CD4-positive, alpha-beta T cell treated with Interleukin-4 for 4 hours (primary cell): Measurements from ENCODE around the gene SUV39H1.
A peak's percentile ranks its signal among the peaks of the same experiment; 100 is the strongest.
"Not testable (repeated sequence)": the region's sequence is repeated elsewhere in the genome, so short reads cannot be mapped to it uniquely, and the experiment has no call there.

Experiments
- DNase-seq: peaks from one replicate; pipeline ENCODE4 v3.0.0-alpha.2; 2020

SUV39H1 gene

GRCh38 chrX:48689208-48689920, 7.2 kb upstream of the SUV39H1 start:
- no peak for DNase-seq

- not testable (repeated sequence) for DNase-seq
Observed at GRCh38 chrX:48691746-48692145, 4.8 kb upstream of the SUV39H1 start.

GRCh38 chrX:48694776-48695533, 1.6 kb upstream of the SUV39H1 start:
- DNase-seq: no peak

- DNase-seq: no peak
Observed at GRCh38 chrX:48695534-48695896, 1.0 kb upstream of the SUV39H1 start.

GRCh38 chrX:48695925-48696300, 621 bp upstream of the SUV39H1 start:
- no peak for DNase-seq

- no peak for DNase-seq
Observed at GRCh38 chrX:48696909-48697727, 584 bp downstream of the SUV39H1 start.

GRCh38 chrX:48698306-48698705, 1.8 kb downstream of the SUV39H1 start:
- no peak for DNase-seq

- DNase-seq: no peak
Observed at GRCh38 chrX:48700246-48700645, 3.7 kb downstream of the SUV39H1 start.

GRCh38 chrX:48700951-48701653, 4.6 kb downstream of the SUV39H1 start:
- DNase-seq: no peak

GRCh38 chrX:48702032-48702431, 5.5 kb downstream of the SUV39H1 start:
- no peak for DNase-seq

- DNase-seq: no peak
Observed at GRCh38 chrX:48702716-48703115, 6.2 kb downstream of the SUV39H1 start.

- DNase-seq: no peak
Observed at GRCh38 chrX:48703228-48703627, 6.7 kb downstream of the SUV39H1 start.

- no peak for DNase-seq
Observed at GRCh38 chrX:48703642-48704481, 7.3 kb downstream of the SUV39H1 start.

GRCh38 chrX:48705871-48706270, 9.3 kb downstream of the SUV39H1 start:
- DNase-seq: no peak

GRCh38 chrX:48709522-48710112, 13.1 kb downstream of the SUV39H1 start:
- DNase-seq: no peak

- DNase-seq: no peak
Observed at GRCh38 chrX:48711162-48711928, 14.8 kb downstream of the SUV39H1 start.

- DNase-seq: no peak
Observed at GRCh38 chrX:48711929-48712505, 15.5 kb downstream of the SUV39H1 start.

GRCh38 chrX:48713847-48714246, 17.3 kb downstream of the SUV39H1 start:
- DNase-seq: no peak

GRCh38 chrX:48714573-48714972, 18.0 kb downstream of the SUV39H1 start:
- DNase-seq: peak; percentile 67

- DNase-seq: peak; percentile 39
Observed at GRCh38 chrX:48715072-48715471, 18.5 kb downstream of the SUV39H1 start.
